Measurements from ENCODE around the gene HMGCS2. TPM values are rescaled to one million over a fixed set of nuclear protein-coding genes. Genes with fewer than 3 reads are reported as not detected.
A peak's percentile ranks its signal among the peaks of the same experiment; 100 is the strongest.
"Not testable (repeated sequence)": the region's sequence is repeated elsewhere in the genome, so short reads cannot be mapped to it uniquely, and the experiment has no call there.

HMGCS2 gene
- total RNA-seq, 2 experiments from 2014 or later, result not detected

GRCh38 chr1:119787776-119788175, 19.1 kb upstream of the HMGCS2 start:
- Mint-ChIP-seq H3K9me3 (ENCODE audit: low read depth) (no peaks in the 10 kb centered on the region), H3K36me3 (ENCODE audit: low read depth) (no peaks in the 10 kb centered on the region), H3K4me3 (no peak overlapping the region), H3K4me1 (peaks cover 6% of the 10 kb centered on the region), H3K27me3 (peaks cover 5% of the 10 kb centered on the region), H3K27ac (no peak overlapping the region)
- DNase-seq, result no peak
- CTCF ChIA-PET, result interaction anchor here (2.5 kb wide), 1 partner anchor 21 kb away, joined by 11 read pairs; no protein-coding TSS in a partner anchor
- no peak for ATAC-seq
- POLR2A ChIA-PET, result no interaction called here
- intact Hi-C loops (cut with DNase I, micrococcal nuclease), result no loop called here

DNA sequence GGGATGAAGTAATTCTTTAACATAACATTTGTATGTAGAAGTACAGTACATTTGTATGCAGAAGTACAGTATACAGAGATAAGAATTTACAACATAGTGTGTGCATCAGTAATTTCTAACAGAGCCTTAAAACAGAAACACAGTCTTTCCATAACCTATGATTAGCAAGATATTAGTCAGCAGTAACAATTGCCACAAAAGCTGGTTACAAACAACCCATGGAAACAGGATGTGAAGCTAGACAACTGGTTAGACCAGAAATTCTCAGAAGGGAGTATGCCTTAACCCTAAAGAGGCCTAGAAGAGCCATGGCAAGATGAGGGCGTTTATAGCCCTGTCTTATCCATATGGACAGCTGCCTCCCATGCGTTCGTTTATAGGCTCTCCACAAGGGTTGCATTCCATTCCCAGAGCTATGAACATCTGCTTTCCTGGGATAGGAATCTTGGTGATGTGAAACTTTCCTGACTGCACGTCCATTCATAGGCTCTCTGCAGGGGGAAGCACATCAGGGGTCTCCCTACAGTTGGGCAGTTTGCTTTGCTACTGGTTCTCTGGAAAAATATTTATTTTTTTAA, 17.9 kb upstream of the HMGCS2 start:
- DNase-seq, result not testable (repeated sequence)
- CTCF ChIA-PET, result interaction anchor here (2.5 kb wide), 1 partner anchor 22 kb away, joined by 11 read pairs; no protein-coding TSS in a partner anchor

DNA sequence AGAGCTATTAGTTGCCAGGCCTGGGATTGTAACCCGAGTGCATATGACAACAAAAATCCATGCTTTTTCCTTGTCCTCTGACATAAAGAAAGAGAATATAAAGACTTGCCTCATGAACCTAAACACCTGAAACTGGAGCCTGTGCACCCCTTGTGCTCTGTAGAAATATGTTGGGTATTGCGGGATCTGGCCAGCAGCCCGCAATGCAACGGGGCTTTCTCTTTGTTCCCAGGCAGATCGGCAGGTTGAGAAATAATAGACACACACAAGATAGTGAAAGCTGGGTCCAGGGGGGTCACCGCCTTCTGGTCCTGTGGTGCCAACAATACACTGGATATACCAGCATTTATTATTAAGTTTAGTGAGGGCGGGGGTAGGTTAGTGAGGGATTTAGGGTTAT, 17.3 kb upstream of the HMGCS2 start:
- H3K4me3 Mint-ChIP-seq; H3K27me3 Mint-ChIP-seq; H3K27ac Mint-ChIP-seq; POLR2A ChIA-PET; ATAC-seq; H3K36me3 Mint-ChIP-seq (ENCODE audit: low read depth); H3K9me3 Mint-ChIP-seq (ENCODE audit: low read depth); H3K4me1 Mint-ChIP-seq; DNase-seq: not testable (repeated sequence)
- CTCF ChIA-PET, result interaction anchor here (2.5 kb wide), 1 partner anchor 23 kb away, joined by 11 read pairs; no protein-coding TSS in a partner anchor
- intact Hi-C loops (cut with DNase I, micrococcal nuclease), result loop anchor here in 1 of 2 experiments (1.0 kb wide), 1 partner anchor 12 kb away; no protein-coding TSS in a partner anchor

More for the DNA sequence above, 17.9 kb upstream of the HMGCS2 start:
- intact Hi-C loops (cut with DNase I, micrococcal nuclease), result loop anchor here in 1 of 2 experiments (1.0 kb wide), 1 partner anchor 12 kb away; no protein-coding TSS in a partner anchor
- ATAC-seq; H3K4me3 Mint-ChIP-seq; H3K4me1 Mint-ChIP-seq; H3K27me3 Mint-ChIP-seq; H3K27ac Mint-ChIP-seq; H3K9me3 Mint-ChIP-seq (ENCODE audit: low read depth); POLR2A ChIA-PET; H3K36me3 Mint-ChIP-seq (ENCODE audit: low read depth): not testable (repeated sequence)

GRCh38 chr1:119784191-119784781, 15.6 kb upstream of the HMGCS2 start:
- Mint-ChIP-seq H3K4me3 (no peak overlapping the region), H3K27ac (no peak overlapping the region), H3K9me3 (ENCODE audit: low read depth) (no peaks in the 10 kb centered on the region), H3K36me3 (ENCODE audit: low read depth) (no peaks in the 10 kb centered on the region), H3K4me1 (peaks cover 6% of the 10 kb centered on the region), H3K27me3 (peaks cover 9% of the 10 kb centered on the region)
- ChIA-PET POLR2A (no interaction called here), CTCF (no interaction called here)
- ATAC-seq, result no peak
- intact Hi-C loops (cut with DNase I, micrococcal nuclease), result no loop called here
- no peak for DNase-seq

DNA sequence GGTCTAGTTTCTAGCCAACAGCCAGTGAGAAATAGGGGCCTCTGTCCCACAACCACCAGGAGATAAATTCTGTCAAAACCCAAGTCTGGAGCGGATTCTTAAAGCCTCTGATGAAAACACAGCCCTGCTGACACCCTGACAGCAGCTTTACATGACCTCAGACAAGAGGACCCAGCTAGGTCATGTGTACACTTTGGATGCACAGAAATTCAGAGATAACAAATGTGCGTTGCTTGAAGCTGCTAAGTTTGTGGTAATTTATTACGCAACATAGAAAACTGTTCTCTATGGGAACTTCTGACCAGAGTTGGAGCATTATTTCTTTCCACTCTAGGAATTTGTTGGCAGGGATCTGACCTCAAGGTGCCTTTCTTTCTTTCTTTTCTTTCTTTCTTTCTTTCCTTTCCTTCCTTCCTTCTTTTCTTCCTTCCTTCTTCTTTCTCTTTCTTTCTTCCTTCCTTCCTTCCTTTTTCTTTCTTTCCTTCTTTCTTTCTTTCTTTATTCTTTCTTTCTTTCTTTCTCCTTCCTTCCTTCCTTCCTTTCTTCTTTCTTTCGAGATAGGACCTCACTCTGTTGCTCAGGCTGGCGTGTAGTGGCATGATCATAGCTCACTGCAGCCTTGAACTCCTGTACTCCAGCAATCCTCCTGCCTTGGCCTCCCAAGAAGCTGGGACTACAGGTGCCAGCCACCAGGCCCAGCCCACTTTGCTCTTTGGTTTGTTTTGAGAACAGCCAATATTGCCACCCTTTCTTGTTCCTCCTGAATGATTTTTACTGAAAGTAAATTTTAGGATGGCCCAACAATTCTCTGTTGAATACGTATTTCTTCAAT, 14.9 kb upstream of the HMGCS2 start:
- ATAC-seq, result no peak
- no peak for DNase-seq
- peaks cover 6% of the 10 kb centered on the region for H3K4me1 Mint-ChIP-seq
- intact Hi-C loops (cut with DNase I, micrococcal nuclease), result loop anchor here in 1 of 2 experiments (2.0 kb wide), 1 partner anchor 39 kb away; no protein-coding TSS in a partner anchor
- H3K27ac Mint-ChIP-seq, result no peak overlapping the region
- no peaks in the 10 kb centered on the region for H3K9me3 Mint-ChIP-seq (ENCODE audit: low read depth)
- POLR2A ChIA-PET, result no interaction called here
- H3K36me3 Mint-ChIP-seq (ENCODE audit: low read depth), result no peaks in the 10 kb centered on the region
- peaks cover 9% of the 10 kb centered on the region for H3K27me3 Mint-ChIP-seq
- no peak overlapping the region for H3K4me3 Mint-ChIP-seq
- CTCF ChIA-PET, result interaction anchor here (0.8 to 1.5 kb wide), 2 partner anchors 39 to 604 kb away, joined by 3 read pairs; no protein-coding TSS in a partner anchor

DNA sequence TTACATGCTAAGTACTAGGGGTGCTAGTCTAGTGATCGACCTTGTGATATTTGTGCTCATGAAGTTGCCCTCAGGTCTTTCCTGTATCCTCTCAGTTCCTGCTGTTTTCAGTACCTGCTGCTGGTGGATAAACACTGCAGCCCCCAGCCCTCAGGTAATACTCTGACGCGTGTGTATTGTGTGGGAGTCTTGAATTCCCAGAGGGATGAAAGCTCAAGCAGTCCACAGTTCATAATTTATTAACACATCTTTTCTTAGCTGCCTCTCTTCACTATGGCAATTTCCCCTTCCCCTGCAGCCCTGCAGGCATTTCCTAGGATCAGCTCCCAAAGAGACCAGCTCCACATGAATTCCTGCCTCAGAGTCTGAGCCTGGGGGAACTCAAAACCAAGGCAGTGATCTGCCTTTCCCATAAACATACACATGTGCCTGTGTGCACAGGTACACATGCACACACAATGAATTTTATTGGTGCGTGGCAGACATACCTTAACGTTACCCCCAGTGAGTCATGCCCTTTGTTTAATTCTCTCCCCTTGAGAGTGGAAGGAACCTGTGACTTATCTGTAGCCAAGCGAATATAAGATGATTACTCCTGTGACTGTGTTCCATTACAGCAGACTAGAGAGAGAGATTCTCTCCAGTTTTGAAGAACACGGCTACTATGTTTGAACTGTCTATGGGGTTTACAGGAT, 14.1 kb upstream of the HMGCS2 start:
- ATAC-seq, result peak; percentile 58
- Mint-ChIP-seq H3K4me3 (no peak overlapping the region), H3K27me3 (peaks cover 9% of the 10 kb centered on the region), H3K36me3 (ENCODE audit: low read depth) (no peaks in the 10 kb centered on the region), H3K27ac (no peak overlapping the region), H3K9me3 (ENCODE audit: low read depth) (no peaks in the 10 kb centered on the region), H3K4me1 (peaks cover 6% of the 10 kb centered on the region)
- intact Hi-C loops (cut with DNase I, micrococcal nuclease), result loop anchor here in 1 of 2 experiments (2.0 kb wide), 1 partner anchor 38 kb away; no protein-coding TSS in a partner anchor
- POLR2A ChIA-PET, result interaction anchor here (0.7 kb wide), 1 partner anchor 26 kb away, joined by 3 read pairs; no protein-coding TSS in a partner anchor
- CTCF ChIA-PET, result interaction anchor here (0.6 to 1.5 kb wide), 4 partner anchors 33 to 603 kb away, joined by 3 read pairs; no protein-coding TSS in a partner anchor
- no peak for DNase-seq

GRCh38 chr1:119781434-119782210, 12.9 kb upstream of the HMGCS2 start:
- no peaks in the 10 kb centered on the region for H3K9me3 Mint-ChIP-seq (ENCODE audit: low read depth)
- no peak overlapping the region for H3K4me3 Mint-ChIP-seq
- no peak for ATAC-seq
- DNase-seq, result no peak
- peaks cover 9% of the 10 kb centered on the region for H3K27me3 Mint-ChIP-seq
- no peaks in the 10 kb centered on the region for H3K36me3 Mint-ChIP-seq (ENCODE audit: low read depth)
- peaks cover 6% of the 10 kb centered on the region for H3K4me1 Mint-ChIP-seq
- POLR2A ChIA-PET, result no interaction called here
- H3K27ac Mint-ChIP-seq, result no peak overlapping the region
- intact Hi-C loops (cut with DNase I, micrococcal nuclease), result loop anchor here in 1 of 2 experiments (2.0 kb wide), 1 partner anchor 37 kb away; no protein-coding TSS in a partner anchor
- CTCF ChIA-PET, result no interaction called here

- CTCF ChIA-PET, result interaction anchor here (0.7 to 1.0 kb wide), 2 partner anchors 24 to 29 kb away, joined by 3 to 5 read pairs; no protein-coding TSS in a partner anchor
- intact Hi-C loops (cut with DNase I, micrococcal nuclease), result loop anchor here in 1 of 2 experiments (2.0 kb wide), 1 partner anchor 17 kb away; no protein-coding TSS in a partner anchor
Observed at GRCh38 chr1:119779869-119780356, 11.2 kb upstream of the HMGCS2 start.

DNA sequence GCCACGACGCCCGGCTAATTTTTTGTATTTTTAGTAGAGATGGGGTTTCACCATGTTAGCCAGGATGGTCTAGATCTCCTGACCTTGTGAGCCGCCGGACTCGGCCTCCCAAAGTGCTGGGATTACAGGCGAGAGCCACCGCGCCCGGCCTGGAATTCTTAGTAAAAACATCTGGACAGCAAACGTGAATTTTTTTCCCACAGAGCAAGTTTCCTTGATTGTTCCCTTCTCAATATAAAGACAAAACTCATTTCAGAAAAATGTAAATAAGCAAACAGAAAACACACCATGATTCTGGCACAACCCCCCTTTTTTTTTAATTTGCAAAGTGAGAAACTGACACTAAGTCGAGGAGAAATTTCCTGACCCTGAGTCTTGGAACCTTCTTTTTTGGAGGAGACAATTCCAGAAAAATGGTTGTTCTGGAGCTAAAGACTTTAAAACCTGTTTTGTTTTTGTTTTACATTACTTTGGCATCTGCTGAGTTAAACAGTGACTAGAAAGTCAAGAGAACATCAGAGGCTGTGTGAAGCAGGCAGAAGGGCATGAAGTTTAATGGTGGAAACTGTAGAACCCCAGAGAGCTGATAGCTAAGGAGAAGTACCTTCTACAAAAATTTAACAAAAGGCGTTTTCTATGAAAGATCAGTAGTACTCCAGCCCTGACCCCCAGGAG, 10.3 kb upstream of the HMGCS2 start:
- intact Hi-C loops (cut with DNase I, micrococcal nuclease), result loop anchor here in 1 of 2 experiments (2.0 kb wide), 1 partner anchor 16 kb away; no protein-coding TSS in a partner anchor
- POLR2A ChIA-PET, result no interaction called here
- ATAC-seq, result no peak
- H3K27me3 Mint-ChIP-seq, result peaks cover 7% of the 10 kb centered on the region
- H3K4me3 Mint-ChIP-seq, result no peak overlapping the region
- CTCF ChIA-PET, result interaction anchor here (1.0 kb wide), 1 partner anchor 23 kb away, joined by 3 read pairs; no protein-coding TSS in a partner anchor
- H3K36me3 Mint-ChIP-seq (ENCODE audit: low read depth), result no peaks in the 10 kb centered on the region
- H3K27ac Mint-ChIP-seq, result no peak overlapping the region
- DNase-seq, result no peak
- H3K9me3 Mint-ChIP-seq (ENCODE audit: low read depth), result no peaks in the 10 kb centered on the region
- H3K4me1 Mint-ChIP-seq, result no peaks in the 10 kb centered on the region

More at GRCh38 chr1:119779869-119780356, 11.2 kb upstream of the HMGCS2 start:
- Mint-ChIP-seq H3K36me3 (ENCODE audit: low read depth) (no peaks in the 10 kb centered on the region), H3K27me3 (peaks cover 7% of the 10 kb centered on the region), H3K9me3 (ENCODE audit: low read depth) (no peaks in the 10 kb centered on the region), H3K4me3 (no peak overlapping the region), H3K4me1 (no peaks in the 10 kb centered on the region), H3K27ac (no peak overlapping the region)
- DNase-seq (no peak), ATAC-seq (no peak)
- POLR2A ChIA-PET, result no interaction called here

DNA sequence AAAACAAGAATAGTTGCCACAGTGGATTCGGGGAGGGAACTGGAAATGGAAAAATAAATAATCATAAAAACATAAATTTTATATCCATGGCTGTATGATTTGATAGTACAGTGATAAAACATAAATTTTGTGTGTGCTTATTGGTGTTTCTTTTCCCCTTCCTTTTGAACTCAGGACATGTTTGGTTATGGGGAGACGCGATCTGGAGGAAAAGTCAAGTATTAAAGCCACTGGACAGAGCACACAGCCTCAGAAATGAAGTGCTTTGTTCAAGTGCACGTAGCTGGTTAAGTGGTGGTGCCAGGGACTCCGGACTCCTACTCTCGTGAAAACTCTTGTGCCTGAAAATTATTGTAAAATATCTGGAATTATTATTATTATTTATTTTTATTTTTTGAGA, 9.7 kb upstream of the HMGCS2 start:
- intact Hi-C loops (cut with DNase I, micrococcal nuclease), result loop anchor here in 1 of 2 experiments (2.0 kb wide), 1 partner anchor 16 kb away; no protein-coding TSS in a partner anchor
- H3K9me3 Mint-ChIP-seq (ENCODE audit: low read depth), result no peaks in the 10 kb centered on the region
- no peaks in the 10 kb centered on the region for H3K36me3 Mint-ChIP-seq (ENCODE audit: low read depth)
- ATAC-seq (no peak), DNase-seq (no peak)
- POLR2A ChIA-PET, result no interaction called here
- H3K4me3 Mint-ChIP-seq, result no peak overlapping the region
- no peaks in the 10 kb centered on the region for H3K4me1 Mint-ChIP-seq
- no peak overlapping the region for H3K27ac Mint-ChIP-seq
- CTCF ChIA-PET, result no interaction called here
- peaks cover 9% of the 10 kb centered on the region for H3K27me3 Mint-ChIP-seq
